ENCODE results near the gene MED13.
"Not testable (repeated sequence)": the region's sequence is repeated elsewhere in the genome, so short reads cannot be mapped to it uniquely, and the experiment has no call there.

Gene MED13

DNA sequence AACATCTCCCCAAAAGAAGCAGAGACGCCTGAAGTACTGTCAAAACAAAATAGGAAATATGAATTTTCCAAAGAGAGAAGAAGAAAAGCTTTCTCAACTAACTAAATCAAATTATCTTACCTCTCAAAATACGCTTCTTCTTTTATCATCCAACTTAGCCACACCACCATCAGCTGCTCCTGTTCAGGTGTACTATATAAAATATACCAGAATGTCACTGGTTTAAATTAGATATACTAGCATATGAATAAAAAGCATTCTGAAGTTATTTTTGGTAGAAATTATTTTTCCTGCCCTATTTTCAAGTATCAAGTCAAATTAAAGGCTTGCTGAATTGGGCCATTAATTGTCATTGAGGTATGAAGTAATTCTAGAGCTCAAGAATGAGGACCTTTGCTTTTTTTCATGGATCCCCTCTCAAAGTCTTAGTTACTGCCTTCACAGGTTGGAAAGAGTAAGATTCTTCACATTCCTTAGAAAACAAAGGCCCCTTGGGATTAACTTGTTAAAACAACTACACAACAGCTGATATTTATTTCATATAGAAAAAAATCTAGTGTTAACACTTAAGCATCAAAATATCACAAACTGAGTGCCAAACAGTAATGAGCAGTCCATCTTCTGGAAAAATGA lies 167.4 kb downstream of the MED13 start:
- FAIRE-seq, result no peak

DNA sequence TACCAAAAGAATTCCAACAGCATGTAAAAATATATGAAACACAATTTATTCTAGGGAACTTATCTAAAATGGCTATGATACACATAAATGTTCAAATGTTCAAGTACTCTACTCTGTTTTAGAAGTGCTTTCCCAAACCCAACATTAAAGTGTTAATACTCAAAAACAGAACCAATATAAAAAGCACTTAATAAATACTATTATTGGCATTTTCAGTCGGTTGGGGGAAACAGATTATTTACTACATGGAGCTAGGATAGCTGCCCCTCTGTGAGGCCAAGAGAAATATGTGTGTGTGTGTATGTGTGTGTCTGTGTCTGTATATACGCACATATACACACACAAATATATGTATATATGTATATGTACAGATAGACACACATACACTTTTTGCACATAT lies 169.7 kb downstream of the MED13 start:
- no peak for FAIRE-seq

DNA sequence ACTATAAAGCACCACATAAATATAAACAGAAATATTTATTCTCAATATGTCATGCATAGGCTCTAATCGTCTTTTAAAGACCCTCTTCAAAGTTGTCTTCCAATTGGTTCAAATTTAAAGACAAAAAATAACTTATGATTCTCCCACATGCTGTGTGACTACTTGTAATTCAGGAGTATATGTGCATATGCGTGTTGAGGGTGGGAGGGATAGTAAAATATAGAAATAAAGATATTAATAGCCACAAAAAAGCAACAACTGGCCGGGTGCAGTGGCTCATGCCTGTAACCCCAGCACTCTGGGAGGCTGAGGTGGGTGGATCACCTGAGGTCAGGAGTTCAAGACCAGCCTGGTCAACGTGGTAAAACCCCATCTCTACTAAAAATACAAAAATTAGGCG lies 170.8 kb downstream of the MED13 start:
- FAIRE-seq, result not testable (repeated sequence)

Measured in colon (tissue), 2 donors.